CD4-positive, alpha-beta T cell (primary cell): ENCODE measurements around the gene CCSER1. TPM values are rescaled to one million over a fixed set of nuclear protein-coding genes. Genes with fewer than 3 reads are reported as not detected.

Experiments
- ATAC-seq: fragments of 200-7000 bp; cut with Tn5 transposase; one replicate; pipeline ENCODE4 v1.10.0; 2022; ENCODE audit warnings: mild to moderate bottlenecking; ENCODE audit not compliant: poor library complexity
- CTCF ChIA-PET: fragments of 350-600 bp; sonication (Branson Sonifier 250); formaldehyde crosslinking; loops from one replicate; lab custom pipeline; 2021; ENCODE audit warnings: antibody characterized with exemption, inconsistent platforms; lab: Charles Lee
- POLR2A ChIA-PET: fragments of 350-600 bp; sonication (Branson Sonifier 250); formaldehyde crosslinking; loops from one replicate; lab custom pipeline; 2021; ENCODE audit warnings: antibody characterized with exemption, inconsistent platforms; lab: Charles Lee
- DNase-seq, 14 experiments: peaks; one replicate each; pipeline ENCODE4 v3.0.0-alpha.2; 2013 to 2020; ENCODE audit warnings: mixed read lengths in 2 of 14
- H3K27ac ChIP-seq, 2 donors: one replicate each; pipeline versions ENCODE4 v1.5.1 to v1.7.0; 2013; ENCODE audit warnings: low read length in 2 of 2, low read depth in 1 of 2, mild to moderate bottlenecking in 1 of 2
- H3K27me3 ChIP-seq, 2 experiments: 1 replicate in 1 of 2; 2 replicates in 1 of 2; pipeline versions ENCODE4 v1.6.1 to v1.7.0; 2013; ENCODE audit warnings: low read length in 2 of 2, control low read depth in 1 of 2, mild to moderate bottlenecking in 1 of 2, moderate library complexity in 1 of 2; ENCODE audit not compliant: insufficient read depth in 2 of 2, control insufficient read depth in 1 of 2
- H3K36me3 ChIP-seq: one replicate; pipeline ENCODE4 v1.6.1; 2013; ENCODE audit warnings: low read length, control low read depth; ENCODE audit not compliant: insufficient read depth
- H3K4me1 ChIP-seq: one replicate; pipeline ENCODE4 v1.6.1; 2013; ENCODE audit warnings: low read length, control low read depth; ENCODE audit not compliant: insufficient read depth
- H3K4me3 ChIP-seq: one replicate; pipeline ENCODE4 v1.5.1; 2013; ENCODE audit warnings: mild to moderate bottlenecking, low read length, moderate library complexity
- H3K9me3 ChIP-seq, 2 experiments: 1 replicate in 1 of 2; 2 replicates in 1 of 2; pipeline versions ENCODE4 v1.6.1 to v1.7.0; 2013; ENCODE audit warnings: low read length in 2 of 2, mild to moderate bottlenecking in 2 of 2, control low read depth in 1 of 2, moderate library complexity in 1 of 2; ENCODE audit not compliant: control insufficient read depth in 1 of 2, insufficient read depth in 1 of 2
- H3K27ac Mint-ChIP-seq: one replicate; pipeline ENCODE4 v1.8.0; 2020; ENCODE audit warnings: mixed read lengths
- H3K27me3 Mint-ChIP-seq: one replicate; pipeline ENCODE4 v1.8.0; 2021; ENCODE audit warnings: mixed read lengths
- H3K36me3 Mint-ChIP-seq: one replicate; pipeline ENCODE4 v1.8.0; 2021; ENCODE audit warnings: low read depth, mixed read lengths
- H3K4me1 Mint-ChIP-seq: one replicate; pipeline ENCODE4 v1.8.0; 2021; ENCODE audit warnings: low read depth, mixed read lengths
- H3K4me3 Mint-ChIP-seq: one replicate; pipeline ENCODE4 v1.8.0; 2020; ENCODE audit warnings: mild to moderate bottlenecking, mixed read lengths
- H3K9me3 Mint-ChIP-seq: one replicate; pipeline ENCODE4 v1.8.0; 2020; ENCODE audit warnings: mixed read lengths
- intact Hi-C, 2 experiments: fragments of 100-400 bp; cut with DNase I in 1 of 2; cut with micrococcal nuclease in 1 of 2; formaldehyde crosslinking; loops; one replicate each; pipeline versions ENCODE4 v1.15.1 to v1.9.0; 2023 to 2025; cut with DNase I, micrococcal nuclease
- total RNA-seq, 174 experiments: library from RNA in 2 of 174; stranded (reverse) in 2 of 174; gene quantifications; one replicate each; pipeline ENCODE4 v1.2.3 and lab custom pipeline; 2021 to 2026
- TF ChIP-seq, protein P1 (sequence below): fragments of 200-600 bp; IDR thresholded peaks from one replicate; pipeline ENCODE4 v1.8.0; 2022; ENCODE audit warnings: antibody characterized with exemption, mild to moderate bottlenecking

Gene CCSER1
- total RNA-seq, 2 experiments from 2014 or later, result 0.36 to 0.71 TPM

DNA sequence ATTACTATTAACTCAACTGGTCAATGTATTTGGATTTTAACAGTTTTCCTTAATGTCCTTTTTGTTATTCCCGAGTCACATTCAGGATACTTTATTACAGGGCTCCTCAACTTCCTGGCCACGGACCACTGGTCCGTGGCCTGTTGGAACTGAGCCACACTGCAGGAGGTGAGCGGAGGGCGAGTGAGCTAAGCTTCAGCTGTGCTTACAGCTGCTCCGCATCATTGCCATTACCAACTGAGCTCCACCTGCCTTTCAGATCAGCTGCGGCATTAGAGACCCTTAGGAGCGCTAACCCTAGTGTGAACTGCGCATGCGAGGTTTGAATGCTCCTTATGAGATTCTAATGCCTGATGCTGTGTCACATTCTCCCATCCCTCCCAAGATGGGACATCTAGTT lies 591.7 kb downstream of the CCSER1 start:
- H3K27ac ChIP-seq, result no peak overlapping the region
- H3K9me3 Mint-ChIP-seq, result no peaks in the 10 kb centered on the region
- peaks cover 0 to 3% of the 10 kb centered on the region in 2 experiments for H3K9me3 ChIP-seq
- no peaks in the 10 kb centered on the region for H3K27me3 ChIP-seq
- no peak for ATAC-seq
- H3K4me3 ChIP-seq, result no peak overlapping the region
- no peaks in the 10 kb centered on the region for H3K36me3 Mint-ChIP-seq
- POLR2A ChIA-PET, result no interaction called here
- intact Hi-C loops, result no loop called here
- H3K27ac Mint-ChIP-seq, result no peak overlapping the region
- no peak for DNase-seq
- no peak overlapping the region for H3K4me3 Mint-ChIP-seq
- no peaks in the 10 kb centered on the region for H3K27me3 Mint-ChIP-seq
- H3K4me1 ChIP-seq, result no peaks in the 10 kb centered on the region
- H3K36me3 ChIP-seq, result no peaks in the 10 kb centered on the region
- TF ChIP-seq, protein P1, sequence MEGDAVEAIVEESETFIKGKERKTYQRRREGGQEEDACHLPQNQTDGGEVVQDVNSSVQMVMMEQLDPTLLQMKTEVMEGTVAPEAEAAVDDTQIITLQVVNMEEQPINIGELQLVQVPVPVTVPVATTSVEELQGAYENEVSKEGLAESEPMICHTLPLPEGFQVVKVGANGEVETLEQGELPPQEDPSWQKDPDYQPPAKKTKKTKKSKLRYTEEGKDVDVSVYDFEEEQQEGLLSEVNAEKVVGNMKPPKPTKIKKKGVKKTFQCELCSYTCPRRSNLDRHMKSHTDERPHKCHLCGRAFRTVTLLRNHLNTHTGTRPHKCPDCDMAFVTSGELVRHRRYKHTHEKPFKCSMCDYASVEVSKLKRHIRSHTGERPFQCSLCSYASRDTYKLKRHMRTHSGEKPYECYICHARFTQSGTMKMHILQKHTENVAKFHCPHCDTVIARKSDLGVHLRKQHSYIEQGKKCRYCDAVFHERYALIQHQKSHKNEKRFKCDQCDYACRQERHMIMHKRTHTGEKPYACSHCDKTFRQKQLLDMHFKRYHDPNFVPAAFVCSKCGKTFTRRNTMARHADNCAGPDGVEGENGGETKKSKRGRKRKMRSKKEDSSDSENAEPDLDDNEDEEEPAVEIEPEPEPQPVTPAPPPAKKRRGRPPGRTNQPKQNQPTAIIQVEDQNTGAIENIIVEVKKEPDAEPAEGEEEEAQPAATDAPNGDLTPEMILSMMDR, result no peak
- CTCF ChIA-PET, result no interaction called here
- H3K4me1 Mint-ChIP-seq, result no peaks in the 10 kb centered on the region

DNA sequence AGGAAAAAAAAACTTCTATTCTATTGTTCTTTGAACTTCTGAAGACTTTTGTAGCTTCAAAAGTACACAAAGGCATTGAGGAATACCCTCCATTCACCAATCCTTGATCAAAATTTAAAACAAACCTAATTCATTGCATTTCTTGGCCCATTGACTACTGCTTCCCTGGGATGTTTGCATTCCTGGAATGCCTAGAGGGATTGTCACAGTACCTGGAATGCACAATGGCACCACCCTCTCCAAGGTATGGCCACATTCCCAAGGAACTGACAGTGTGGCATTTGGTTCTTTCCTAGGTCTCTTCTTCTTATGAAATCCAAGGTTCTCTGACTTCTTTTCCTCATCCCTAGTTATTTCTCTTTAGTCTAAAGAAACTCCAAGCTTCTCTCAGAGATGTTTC lies 600.7 kb downstream of the CCSER1 start:
- ATAC-seq (no peak), DNase-seq (no peak)
- Histone ChIP-seq H3K27ac (no peak overlapping the region), H3K4me1 (no peaks in the 10 kb centered on the region), H3K36me3 (no peaks in the 10 kb centered on the region), H3K9me3 (peaks cover 0 to 4% of the 10 kb centered on the region in 2 experiments), H3K27me3 (no peaks in the 10 kb centered on the region), H3K4me3 (no peak overlapping the region)
- intact Hi-C loops, result no loop called here
- H3K9me3 Mint-ChIP-seq, result peaks cover 8% of the 10 kb centered on the region
- no peak overlapping the region for H3K4me3 Mint-ChIP-seq
- H3K36me3 Mint-ChIP-seq, result no peaks in the 10 kb centered on the region
- TF ChIP-seq, protein P1, result no peak
- H3K4me1 Mint-ChIP-seq, result no peaks in the 10 kb centered on the region
- CTCF ChIA-PET, result no interaction called here
- POLR2A ChIA-PET, result no interaction called here
- H3K27me3 Mint-ChIP-seq, result no peaks in the 10 kb centered on the region
- no peak overlapping the region for H3K27ac Mint-ChIP-seq

DNA sequence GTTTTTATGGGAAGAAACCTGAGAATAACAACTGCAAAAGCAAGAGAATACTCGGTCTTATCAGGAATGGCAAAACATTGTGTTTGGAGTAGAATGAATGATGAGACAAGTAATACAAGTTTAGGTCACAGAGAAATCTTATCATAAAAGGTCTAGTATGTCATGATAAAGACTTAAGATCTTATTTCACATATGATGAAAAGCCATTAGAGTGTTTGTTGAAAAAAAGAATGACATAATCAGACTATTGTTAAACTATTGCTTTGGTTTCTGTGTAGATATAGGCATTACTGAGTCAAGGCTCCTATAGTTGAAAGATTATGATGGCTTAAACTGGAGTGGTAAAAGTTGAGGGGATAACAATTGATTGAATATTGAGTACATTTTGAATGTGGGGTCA lies 603.6 kb downstream of the CCSER1 start:
- ATAC-seq (no peak), DNase-seq (no peak)
- ChIA-PET POLR2A (no interaction called here), CTCF (no interaction called here)
- Histone ChIP-seq H3K4me3 (no peak overlapping the region), H3K9me3 (peaks cover 0 to 4% of the 10 kb centered on the region in 2 experiments), H3K27me3 (no peaks in the 10 kb centered on the region), H3K36me3 (no peaks in the 10 kb centered on the region), H3K4me1 (no peaks in the 10 kb centered on the region), H3K27ac (no peak overlapping the region)
- peaks cover 10% of the 10 kb centered on the region for H3K9me3 Mint-ChIP-seq
- no peaks in the 10 kb centered on the region for H3K36me3 Mint-ChIP-seq
- intact Hi-C loops, result no loop called here
- H3K27ac Mint-ChIP-seq, result no peak overlapping the region
- TF ChIP-seq, protein P1, result no peak
- H3K27me3 Mint-ChIP-seq, result no peaks in the 10 kb centered on the region
- no peaks in the 10 kb centered on the region for H3K4me1 Mint-ChIP-seq
- no peak overlapping the region for H3K4me3 Mint-ChIP-seq
